Loucy (cell line): ENCODE measurements around the gene PPFIBP1.
"Not testable (repeated sequence)": the region's sequence is repeated elsewhere in the genome, so short reads cannot be mapped to it uniquely, and the experiment has no call there.

Source experiments
- H2AFZ ChIP-seq: fragments of 200-600 bp; sonication (generic); 2 replicates; pipeline ENCODE4 v1.6.0; 2016; ENCODE audit warnings: antibody characterized with exemption, mild to moderate bottlenecking, low read length, moderate library complexity
- H3F3A ChIP-seq: fragments of 200-600 bp; 2 replicates; pipeline ENCODE4 v1.6.0; 2016; ENCODE audit warnings: antibody characterized with exemption, low read depth, mild to moderate bottlenecking
- H3K27me3 ChIP-seq: fragments of 200-600 bp; sonication (generic); 2 replicates; pipeline ENCODE4 v1.6.1; 2014; ENCODE audit warnings: low read length, mild to moderate bottlenecking; ENCODE audit not compliant: insufficient read depth, poor library complexity, severe bottlenecking
- H3K36me3 ChIP-seq: fragments of 200-600 bp; sonication (generic); 2 replicates; pipeline ENCODE4 v1.6.1; 2016; ENCODE audit warnings: low read length; ENCODE audit not compliant: insufficient read depth
- H3K4me1 ChIP-seq: fragments of 200-600 bp; sonication (generic); 2 replicates; pipeline ENCODE4 v1.5.1; 2014; ENCODE audit warnings: low read length, mild to moderate bottlenecking; ENCODE audit not compliant: insufficient read depth, poor library complexity, severe bottlenecking
- H3K4me2 ChIP-seq: fragments of 200-600 bp; sonication (generic); 2 replicates; pipeline ENCODE4 v1.6.0; 2014; ENCODE audit warnings: antibody characterized with exemption, low read length, low read depth, mild to moderate bottlenecking; ENCODE audit not compliant: poor library complexity, severe bottlenecking
- H3K4me3 ChIP-seq: fragments of 200-600 bp; sonication (generic); 2 replicates; pipeline ENCODE4 v1.5.1; 2014; ENCODE audit warnings: low read length, mild to moderate bottlenecking, mixed read lengths; ENCODE audit not compliant: poor library complexity, severe bottlenecking
- H3K79me2 ChIP-seq: fragments of 200-600 bp; sonication (generic); 2 replicates; pipeline ENCODE4 v1.6.1; 2014; ENCODE audit warnings: low read length; ENCODE audit not compliant: insufficient read depth
- H3K9ac ChIP-seq: fragments of 200-600 bp; sonication (generic); 2 replicates; pipeline ENCODE4 v1.6.0; 2014; ENCODE audit warnings: mild to moderate bottlenecking, low read depth, low read length, moderate library complexity; ENCODE audit not compliant: poor library complexity, severe bottlenecking
- H3K9me2 ChIP-seq: fragments of 200-600 bp; sonication (generic); replicated peaks from 2 replicates; pipeline ENCODE4 v1.6.1; 2016; ENCODE audit warnings: low read depth, low read length, mixed read lengths
- H3K9me3 ChIP-seq: fragments of 200-600 bp; sonication (generic); 2 replicates; pipeline ENCODE4 v1.6.1; 2014; ENCODE audit warnings: mild to moderate bottlenecking, antibody characterized with exemption, low read length, low read depth; ENCODE audit not compliant: insufficient read depth
- H4K20me1 ChIP-seq: fragments of 200-600 bp; sonication (generic); 2 replicates; pipeline ENCODE4 v1.6.0; 2014; ENCODE audit warnings: antibody characterized with exemption, low read length, mild to moderate bottlenecking; ENCODE audit not compliant: insufficient read depth, poor library complexity, severe bottlenecking
- EZH2phosphoT487 ChIP-seq: fragments of 200-600 bp; IDR thresholded peaks from 2 replicates; pipeline ENCODE4 v1.6.1; 2018; ENCODE audit warnings: antibody characterized with exemption, mild to moderate bottlenecking, moderate library complexity, borderline replicate concordance
- TF ChIP-seq, protein P1 (sequence below): fragments of 200-600 bp; sonication (generic); conservative IDR thresholded peaks from 2 replicates; pipeline ENCODE4 v1.5.1; 2014; ENCODE audit warnings: mild to moderate bottlenecking, antibody characterized with exemption, low read length

PPFIBP1 gene

GRCh38 chr12:27588776-27589175 is 64.8 kb downstream of the PPFIBP1 start:
- TF ChIP-seq, protein P1, sequence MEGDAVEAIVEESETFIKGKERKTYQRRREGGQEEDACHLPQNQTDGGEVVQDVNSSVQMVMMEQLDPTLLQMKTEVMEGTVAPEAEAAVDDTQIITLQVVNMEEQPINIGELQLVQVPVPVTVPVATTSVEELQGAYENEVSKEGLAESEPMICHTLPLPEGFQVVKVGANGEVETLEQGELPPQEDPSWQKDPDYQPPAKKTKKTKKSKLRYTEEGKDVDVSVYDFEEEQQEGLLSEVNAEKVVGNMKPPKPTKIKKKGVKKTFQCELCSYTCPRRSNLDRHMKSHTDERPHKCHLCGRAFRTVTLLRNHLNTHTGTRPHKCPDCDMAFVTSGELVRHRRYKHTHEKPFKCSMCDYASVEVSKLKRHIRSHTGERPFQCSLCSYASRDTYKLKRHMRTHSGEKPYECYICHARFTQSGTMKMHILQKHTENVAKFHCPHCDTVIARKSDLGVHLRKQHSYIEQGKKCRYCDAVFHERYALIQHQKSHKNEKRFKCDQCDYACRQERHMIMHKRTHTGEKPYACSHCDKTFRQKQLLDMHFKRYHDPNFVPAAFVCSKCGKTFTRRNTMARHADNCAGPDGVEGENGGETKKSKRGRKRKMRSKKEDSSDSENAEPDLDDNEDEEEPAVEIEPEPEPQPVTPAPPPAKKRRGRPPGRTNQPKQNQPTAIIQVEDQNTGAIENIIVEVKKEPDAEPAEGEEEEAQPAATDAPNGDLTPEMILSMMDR: no peak
- TF ChIP-seq EZH2phosphoT487: no peak
- no peaks in the 10 kb centered on the region for H4K20me1 ChIP-seq
- no peak overlapping the region for H3K4me3 ChIP-seq
- H3K9me2 ChIP-seq: no peaks in the 10 kb centered on the region
- H3F3A ChIP-seq: no peaks in the 10 kb centered on the region
- no peaks in the 10 kb centered on the region for H3K27me3 ChIP-seq
- H3K4me2 ChIP-seq: no peak overlapping the region
- H3K9ac ChIP-seq: no peak overlapping the region
- H3K79me2 ChIP-seq: 0 out of 2 replicates have a peak, but pooled peaks cover 5% of the 10 kb centered on the region
- no peaks in the 10 kb centered on the region for H3K9me3 ChIP-seq
- no peak overlapping the region for H2AFZ ChIP-seq
- no peaks in the 10 kb centered on the region for H3K36me3 ChIP-seq
- H3K4me1 ChIP-seq: peaks cover 35% of the 10 kb centered on the region

DNA sequence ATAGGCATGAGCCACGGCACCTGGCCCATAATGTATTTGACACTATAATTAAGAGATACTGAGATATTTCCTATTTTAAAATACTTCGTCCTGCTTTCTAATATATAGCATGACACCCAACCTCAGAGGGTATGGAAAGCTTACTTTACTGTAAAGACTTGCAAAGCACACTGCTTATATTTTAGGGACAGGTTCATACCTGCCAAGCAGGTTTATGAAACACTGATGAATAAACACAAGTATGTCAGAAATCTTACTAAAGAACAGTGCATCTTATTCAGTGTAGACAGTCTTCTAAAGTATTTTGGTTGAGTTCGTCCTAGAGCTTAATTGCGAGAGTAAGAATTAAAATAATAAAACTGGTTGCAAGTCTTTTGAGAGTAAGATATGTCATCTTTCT is 65.4 kb downstream of the PPFIBP1 start:
- TF ChIP-seq, protein P1: no peak
- no peak for TF ChIP-seq EZH2phosphoT487
- Histone ChIP-seq H3K4me1 (peaks cover 32% of the 10 kb centered on the region), H3K4me3 (no peak overlapping the region), H2AFZ (no peak overlapping the region), H3K9me3 (no peaks in the 10 kb centered on the region), H3K9ac (no peak overlapping the region), H3K36me3 (no peaks in the 10 kb centered on the region), H3K4me2 (no peak overlapping the region), H3K9me2 (no peaks in the 10 kb centered on the region), H4K20me1 (no peaks in the 10 kb centered on the region), H3F3A (no peaks in the 10 kb centered on the region), H3K27me3 (no peaks in the 10 kb centered on the region), H3K79me2 (0 out of 2 replicates have a peak, but pooled peaks cover 5% of the 10 kb centered on the region)

- H3K9me3 ChIP-seq, H3K4me2 ChIP-seq, H3K79me2 ChIP-seq, H3K9ac ChIP-seq, H3K27me3 ChIP-seq, H4K20me1 ChIP-seq, H3K4me3 ChIP-seq, H3F3A ChIP-seq, H3K9me2 ChIP-seq, H3K36me3 ChIP-seq, H2AFZ ChIP-seq: not testable (repeated sequence)
- H3K4me1 ChIP-seq: peaks cover 14% of the 10 kb centered on the region
These were observed 67.7 kb downstream of the PPFIBP1 start for GRCh38 chr12:27591698-27592097.

DNA sequence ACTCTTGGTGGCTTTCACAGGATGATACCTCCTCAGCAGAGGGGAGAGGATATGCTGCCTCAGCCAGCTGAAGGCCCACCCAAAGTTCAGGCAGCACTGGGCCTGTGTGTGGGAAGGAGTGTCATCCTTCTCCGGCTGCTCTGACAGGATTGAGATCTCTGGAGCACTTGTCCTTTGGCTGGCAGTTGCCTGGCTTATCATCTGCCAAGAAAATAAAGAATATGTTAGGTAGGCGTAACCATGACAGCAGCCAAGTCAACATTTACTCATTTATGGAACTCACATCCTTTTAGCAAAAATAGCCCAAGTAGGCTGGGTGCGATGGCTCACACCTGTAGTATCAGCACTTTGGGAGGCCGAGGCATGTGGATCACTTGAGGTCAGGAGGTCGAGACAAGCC is 68.5 kb downstream of the PPFIBP1 start:
- no peaks in the 10 kb centered on the region for H3K9me3 ChIP-seq
- H3K9ac ChIP-seq: no peak overlapping the region
- H3F3A ChIP-seq: no peaks in the 10 kb centered on the region
- H3K9me2 ChIP-seq: no peaks in the 10 kb centered on the region
- H4K20me1 ChIP-seq: no peaks in the 10 kb centered on the region
- no peaks in the 10 kb centered on the region for H3K79me2 ChIP-seq
- no peak overlapping the region for H2AFZ ChIP-seq
- TF ChIP-seq EZH2phosphoT487: no peak
- TF ChIP-seq, protein P1: no peak
- H3K36me3 ChIP-seq: no peaks in the 10 kb centered on the region
- H3K4me1 ChIP-seq: peaks cover 14% of the 10 kb centered on the region
- H3K4me3 ChIP-seq: no peak overlapping the region
- no peaks in the 10 kb centered on the region for H3K27me3 ChIP-seq
- H3K4me2 ChIP-seq: no peak overlapping the region
